IMR-90 (cell line): Measurements from ENCODE around the gene NF1. TPM values are rescaled to one million over a fixed set of nuclear protein-coding genes. Genes with fewer than 3 reads are reported as not detected.
"Not testable (repeated sequence)": the region's sequence is repeated elsewhere in the genome, so short reads cannot be mapped to it uniquely, and the experiment has no call there.

Experiments used
- ATAC-seq: fragments of 200-7000 bp; cut with Tn5 transposase; 2 replicates; pipeline ENCODE4 v1.9.1; 2020; ENCODE audit warnings: low read depth, mild to moderate bottlenecking, moderate library complexity
- BruUV-seq: library from RNA; stranded (reverse); fragments of 400-500 nt; replicated peaks from 2 replicates; lab custom pipeline; 2021; lab: Mats Ljungman, UMichigan
- CTCF ChIA-PET: fragments of 300-600 bp; formaldehyde crosslinking; extraction: SDS; loops from one replicate; lab custom pipeline; 2021; ENCODE audit warnings: antibody characterized with exemption; lab: Yijun Ruan, JAX
- POLR2A ChIA-PET: fragments of 300-600 bp; sonication (Branson Sonifier 250); formaldehyde crosslinking; loops from one replicate; lab custom pipeline; 2022; ENCODE audit warnings: antibody characterized with exemption; ENCODE audit not compliant: unreplicated experiment; lab: Charles Lee
- DNase-seq: peaks from one replicate; pipeline ENCODE4 v3.0.0; 2013
- H2AFZ ChIP-seq: replicated peaks from 2 replicates; pipeline ENCODE3; 2013; ENCODE audit warnings: low read length, mild to moderate bottlenecking; ENCODE audit not compliant: poor library complexity
- H2AK5ac ChIP-seq: 2 replicates; pipeline ENCODE4 v1.6.1; 2013; ENCODE audit warnings: low read depth, low read length, inconsistent platforms
- H2AK9ac ChIP-seq: replicated peaks from 2 replicates; pipeline ENCODE3; 2013; ENCODE audit warnings: mild to moderate bottlenecking, low read depth, low read length, moderate library complexity; ENCODE audit not compliant: poor library complexity
- H2BK120ac ChIP-seq: 2 replicates; pipeline ENCODE4 v1.6.1; 2013; ENCODE audit warnings: low read depth, low read length, inconsistent platforms
- H2BK15ac ChIP-seq: 3 replicates; pipeline ENCODE4 v1.6.1; 2013; ENCODE audit warnings: low read depth, low read length, inconsistent platforms
- H2BK20ac ChIP-seq: 2 replicates; pipeline ENCODE4 v1.6.1; 2013; ENCODE audit warnings: low read depth, mild to moderate bottlenecking, inconsistent platforms, low read length, moderate library complexity
- H2BK5ac ChIP-seq: 2 replicates; pipeline ENCODE4 v1.6.1; 2013; ENCODE audit warnings: mild to moderate bottlenecking, low read depth, low read length, inconsistent platforms; ENCODE audit not compliant: poor library complexity, severe bottlenecking
- H3K14ac ChIP-seq: replicated peaks from 2 replicates; pipeline ENCODE4 v1.6.1; 2013; ENCODE audit warnings: low read depth, low read length, inconsistent platforms
- H3K18ac ChIP-seq: 2 replicates; pipeline ENCODE4 v1.6.1; 2013; ENCODE audit warnings: low read depth, low read length, control low read depth
- H3K23ac ChIP-seq: 2 replicates; pipeline ENCODE4 v1.6.1; 2013; ENCODE audit warnings: low read depth, low read length, inconsistent platforms
- H3K27ac ChIP-seq: 2 replicates; pipeline ENCODE4 v1.5.1; 2013; ENCODE audit warnings: mild to moderate bottlenecking, control low read depth, low read length; ENCODE audit not compliant: insufficient read depth
- H3K27me3 ChIP-seq: 2 replicates; pipeline ENCODE4 v1.6.1; 2013; ENCODE audit warnings: low read length; ENCODE audit not compliant: control insufficient read depth, insufficient read depth
- H3K36me3 ChIP-seq: 2 replicates; pipeline ENCODE4 v1.6.1; 2013; ENCODE audit warnings: low read length, mixed read lengths; ENCODE audit not compliant: control insufficient read depth, insufficient read depth
- H3K4ac ChIP-seq: 2 replicates; pipeline ENCODE4 v1.6.1; 2013; ENCODE audit warnings: low read depth, low read length, inconsistent platforms
- H3K4me1 ChIP-seq: 2 replicates; pipeline ENCODE4 v1.6.1; 2013; ENCODE audit warnings: low read length, mixed read lengths; ENCODE audit not compliant: control insufficient read depth, insufficient read depth
- H3K4me2 ChIP-seq: 2 replicates; pipeline ENCODE4 v1.6.1; 2013; ENCODE audit warnings: low read depth, mild to moderate bottlenecking, control low read depth, low read length, moderate library complexity
- H3K4me3 ChIP-seq: 2 replicates; pipeline ENCODE4 v1.5.1; 2013; ENCODE audit warnings: low read depth, mild to moderate bottlenecking, control low read depth, low read length, moderate library complexity; ENCODE audit not compliant: insufficient read depth
- H3K56ac ChIP-seq: 2 replicates; pipeline ENCODE4 v1.6.1; 2013; ENCODE audit warnings: low read length, inconsistent platforms; ENCODE audit not compliant: insufficient read depth; ENCODE audit errors: extremely low read depth
- H3K79me1 ChIP-seq, 2 experiments: 2 replicates each; pipeline ENCODE4 v1.6.1; 2013; ENCODE audit warnings: low read length in 2 of 2, inconsistent platforms in 1 of 2, low read depth in 1 of 2
- H3K9ac ChIP-seq: 2 replicates; pipeline ENCODE4 v1.6.1; 2013; ENCODE audit warnings: low read depth, low read length, control low read depth
- H3K9me1 ChIP-seq: 2 replicates; pipeline ENCODE4 v1.6.1; 2013; ENCODE audit warnings: low read length, inconsistent platforms; ENCODE audit not compliant: insufficient read depth
- H3K9me3 ChIP-seq: 2 replicates; pipeline ENCODE4 v1.6.1; 2013; ENCODE audit warnings: low read length; ENCODE audit not compliant: control insufficient read depth, insufficient read depth
- H4K20me1 ChIP-seq: 2 replicates; pipeline ENCODE4 v1.6.1; 2013; ENCODE audit warnings: low read length, inconsistent platforms; ENCODE audit not compliant: insufficient read depth
- H4K5ac ChIP-seq: 2 replicates; pipeline ENCODE4 v1.6.1; 2013; ENCODE audit warnings: mild to moderate bottlenecking, low read depth, low read length, control low read depth
- H4K8ac ChIP-seq, 2 experiments: 2 replicates each; pipeline ENCODE4 v1.6.1; 2013; ENCODE audit warnings: low read depth in 2 of 2, low read length in 2 of 2, control low read depth in 1 of 2, inconsistent platforms in 1 of 2
- H4K91ac ChIP-seq: 2 replicates; pipeline ENCODE4 v1.6.1; 2013; ENCODE audit warnings: low read depth, low read length, inconsistent platforms; ENCODE audit not compliant: insufficient read depth
- CEBPB ChIP-seq: IDR thresholded peaks from 2 replicates; pipeline ENCODE4 v1.6.1; 2012; ENCODE audit warnings: low read depth, low read length, improper control_type of control experiment
- FOS ChIP-seq: fragments of 150-350 bp; IDR thresholded peaks from 2 replicates; pipeline ENCODE4 v1.6.1; 2016; ENCODE audit warnings: low read depth, low read length
- POLR2A ChIP-seq: IDR thresholded peaks from 2 replicates; pipeline ENCODE4 v1.6.1; 2012; ENCODE audit warnings: mild to moderate bottlenecking, low read depth, low read length
- RAD21 ChIP-seq: IDR thresholded peaks from 2 replicates; pipeline ENCODE4 v1.6.1; 2012; ENCODE audit warnings: low read length, improper control_type of control experiment
- WGBS, 2 experiments: methylation state at CpG; one replicate each; pipeline versions ENCODE4 v1.1.5 to v1.1.7; 2013; ENCODE audit warnings: missing lambda C conversion rate in 2 of 2; ENCODE audit not compliant: insufficient read length in 1 of 2; ENCODE audit errors: extremely low coverage in 2 of 2; 5-methylcytosine and 5-hydroxymethylcytosine counted together
- dilution Hi-C: fragments of 300-500 bp; cut with HindIII; formaldehyde crosslinking; loops from one replicate; pipeline ENCODE4 v1.14.3; 2018; ENCODE audit warnings: low sequenced_read_pairs; ENCODE audit not compliant: unreplicated experiment
- in situ Hi-C: fragments of 300-500 bp; cut with MboI; formaldehyde crosslinking; loops from 3 replicates; pipeline ENCODE4 v1.14.3; 2019; ENCODE audit warnings: low sequenced_read_pairs, inconsistent platforms, mixed read lengths
- intact Hi-C: fragments of 100-400 bp; cut with micrococcal nuclease; formaldehyde crosslinking; loops from 2 replicates; pipeline ENCODE4 v1.10.0; 2022
- polyA plus RNA-seq, 3 experiments: library from polyadenylated mRNA; depleted of rRNA; stranded (reverse); fragments of >200 nt; gene quantifications; 2 replicates each; pipeline ENCODE4 v1.2.3, GENCODE V29; 2012; ENCODE audit warnings: low replicate concordance in 1 of 3
- total RNA-seq: library from RNA; depleted of rRNA; stranded (reverse); fragments of >200 nt; gene quantifications from 2 replicates; pipeline ENCODE4 v1.2.3, GENCODE V29; 2012

Gene NF1
- total and polyA plus RNA-seq, 2 of the 4 experiments (the other 2 are of a cell fraction) = 17.9 to 48.6 TPM

DNA sequence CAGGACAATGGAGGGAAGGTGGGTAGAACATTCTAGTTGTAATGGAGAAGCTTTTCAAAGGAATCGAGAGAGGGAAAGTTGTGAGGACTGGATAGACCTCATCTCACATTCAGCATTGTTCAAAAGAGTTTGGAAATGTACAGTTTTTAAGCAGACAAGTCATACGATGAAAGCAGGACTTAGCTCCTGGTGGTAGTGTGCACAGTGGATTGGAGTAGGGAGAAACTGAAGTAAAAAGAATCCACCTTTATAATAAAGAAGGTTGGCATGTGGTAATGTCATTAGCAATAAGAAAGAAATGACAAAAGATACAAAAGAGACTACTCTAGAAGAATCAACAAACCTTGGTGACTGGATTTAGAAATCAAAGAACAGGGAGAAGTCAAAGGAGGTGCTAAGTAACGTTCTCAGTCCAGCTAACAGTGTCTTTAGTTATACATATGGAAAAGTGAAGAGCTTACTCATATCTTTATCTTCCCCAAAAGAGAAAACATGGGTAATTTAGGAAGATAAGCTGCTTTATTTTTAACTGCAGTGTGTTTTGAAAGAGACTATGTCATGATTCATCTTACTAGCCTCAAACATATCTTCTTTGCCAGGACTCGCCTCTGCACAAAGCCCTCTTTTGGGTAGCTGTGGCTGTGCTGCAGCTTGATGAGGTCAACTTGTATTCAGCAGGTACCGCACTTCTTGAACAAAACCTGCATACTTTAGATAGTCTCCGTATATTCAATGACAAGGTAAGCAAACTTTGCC lies 245.3 kb downstream of the NF1 start:
- ATAC-seq (peak; percentile 96), DNase-seq (peak; percentile 90)
- Histone ChIP-seq H2AFZ (no peak overlapping the region), H3K4me2 (peak overlapping the region; percentile 32; the same call in 1 of the 2 replicates), H3K14ac (peak overlapping the region; percentile 47; the same call in 1 of the 2 replicates), H2AK5ac (no peak overlapping the region), H3K56ac (no peak overlapping the region), H3K36me3 (peaks cover 23% of the 10 kb centered on the region), H4K20me1 (peaks cover 5% of the 10 kb centered on the region; the same call in 1 of the 2 replicates), H2BK5ac (peak overlapping the region; percentile 53), H2BK20ac (peak overlapping the region; percentile 11), H3K9me3 (no peaks in the 10 kb centered on the region), H3K27ac (no peak overlapping the region), H3K4ac (peak overlapping the region; percentile 0; the same call in 1 of the 2 replicates), H3K23ac (peak overlapping the region; percentile 15), H3K4me3 (no peak overlapping the region), H2BK15ac (no peak overlapping the region; the same call in 2 of the 3 replicates), H4K5ac (no peak overlapping the region), H3K79me1 (peaks cover 0 to 9% of the 10 kb centered on the region in 2 experiments; a peak in 2 of 4 replicates), H2BK120ac (no peak overlapping the region), H3K9me1 (0 out of 2 replicates have a peak, but pooled peaks cover 3% of the 10 kb centered on the region), H3K18ac (peak overlapping the region; percentile 66; the same call in 1 of the 2 replicates), H4K91ac (no peak overlapping the region), H3K9ac (no peak overlapping the region), H3K27me3 (no peaks in the 10 kb centered on the region), H3K4me1 (peaks cover 3% of the 10 kb centered on the region; the same call in 1 of the 2 replicates), H4K8ac (no peak overlapping the region), H2AK9ac (no peak overlapping the region)
- CTCF ChIA-PET = interaction anchor here (0.6 to 1.2 kb wide), 3 partner anchors 15 to 875 kb away, joined by 3 to 6 read pairs (median 3); no protein-coding TSS in a partner anchor
- POLR2A ChIA-PET = no interaction called here
- in situ Hi-C loops (no loop called here), dilution Hi-C loops (no loop called here), intact Hi-C loops (no loop called here)
- 20% methylated on average over 2 of the region's 6 CpGs; no CpG with 5 or more reads in 1 of the 2 experiments for WGBS, 2 experiments
- no TSS peak for BruUV-seq
- peak; percentile 69 for TF ChIP-seq CEBPB
- TF ChIP-seq POLR2A = no peak
- peak; percentile 52; the same call in 1 of the 2 replicates for TF ChIP-seq FOS
- TF ChIP-seq RAD21 = 0 out of 2 replicates have a peak, but pooled peaks have one; percentile 3

DNA sequence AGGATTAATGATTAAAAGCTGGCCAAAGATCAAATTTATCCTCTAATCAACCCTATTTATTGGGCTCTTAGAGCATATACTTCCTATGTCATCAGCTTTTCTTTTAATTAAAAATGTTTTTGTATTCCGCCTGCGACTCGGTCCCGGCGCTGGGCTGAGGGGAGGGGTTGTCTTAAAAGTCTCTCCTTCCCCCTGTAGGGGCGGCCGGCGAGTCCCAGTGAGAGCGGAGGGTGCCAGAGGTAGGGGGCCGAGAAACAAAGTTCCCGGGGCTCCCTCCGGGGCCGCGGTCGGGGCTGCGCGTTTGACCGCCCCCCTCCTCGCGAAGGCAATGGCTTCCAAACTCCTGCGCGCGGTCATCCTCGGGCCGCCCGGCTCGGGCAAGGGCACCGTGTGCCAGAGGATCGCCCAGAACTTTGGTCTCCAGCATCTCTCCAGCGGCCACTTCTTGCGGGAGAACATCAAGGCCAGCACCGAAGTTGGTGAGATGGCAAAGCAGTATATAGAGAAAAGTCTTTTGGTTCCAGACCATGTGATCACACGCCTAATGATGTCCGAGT lies 250.5 kb downstream of the NF1 start:
- H3K4me1 ChIP-seq, H4K5ac ChIP-seq, H3K9me3 ChIP-seq, H2AK5ac ChIP-seq, H3K27ac ChIP-seq, intact Hi-C loops, CTCF ChIA-PET, dilution Hi-C loops, H3K79me1 ChIP-seq, POLR2A ChIA-PET, H2BK20ac ChIP-seq, H3K14ac ChIP-seq, H2AK9ac ChIP-seq, H2BK120ac ChIP-seq, H3K56ac ChIP-seq, H3K18ac ChIP-seq, H3K4me3 ChIP-seq, in situ Hi-C loops, H3K23ac ChIP-seq, H2BK5ac ChIP-seq, H4K8ac ChIP-seq, H3K9ac ChIP-seq, H3K4me2 ChIP-seq, H3K27me3 ChIP-seq, H3K4ac ChIP-seq, H4K20me1 ChIP-seq, H3K9me1 ChIP-seq, H4K91ac ChIP-seq, ATAC-seq, H2AFZ ChIP-seq, BruUV-seq, H2BK15ac ChIP-seq, DNase-seq: not testable (repeated sequence)
- WGBS, 2 experiments = no CpG with 5 or more reads among the region's 34 CpGs
- peaks cover 15% of the 10 kb centered on the region for H3K36me3 ChIP-seq
